NCI-H187 treated with DMSO at 0.1 percent for 48 hours (cell line): ENCODE measurements around the gene CACNB2.

Source experiments
- DNase-seq: peaks from one replicate; lab custom pipeline; 2025; lab: John Stamatoyannopoulos, UW

CACNB2 gene

DNA sequence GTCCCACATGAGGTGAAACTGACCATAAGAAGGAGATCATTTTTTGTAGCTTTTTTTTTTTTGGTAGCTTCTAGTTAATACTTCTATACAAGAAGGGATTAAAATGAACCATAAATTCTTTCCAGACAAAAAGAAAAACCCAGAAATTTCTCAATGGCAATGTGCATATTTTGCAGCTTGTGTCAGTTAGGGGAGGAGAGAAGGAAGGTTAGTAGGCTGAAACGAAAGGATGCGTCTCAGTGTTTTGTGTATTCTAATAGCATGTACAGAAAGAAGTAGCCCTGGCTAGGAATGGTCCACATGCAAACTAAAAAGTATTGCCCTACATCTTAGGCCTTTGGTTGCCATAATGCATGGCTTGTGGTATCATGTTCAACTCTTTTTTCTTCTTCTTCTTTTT is 90.6 kb downstream of the CACNB2 start:
- DNase-seq = no peak

DNA sequence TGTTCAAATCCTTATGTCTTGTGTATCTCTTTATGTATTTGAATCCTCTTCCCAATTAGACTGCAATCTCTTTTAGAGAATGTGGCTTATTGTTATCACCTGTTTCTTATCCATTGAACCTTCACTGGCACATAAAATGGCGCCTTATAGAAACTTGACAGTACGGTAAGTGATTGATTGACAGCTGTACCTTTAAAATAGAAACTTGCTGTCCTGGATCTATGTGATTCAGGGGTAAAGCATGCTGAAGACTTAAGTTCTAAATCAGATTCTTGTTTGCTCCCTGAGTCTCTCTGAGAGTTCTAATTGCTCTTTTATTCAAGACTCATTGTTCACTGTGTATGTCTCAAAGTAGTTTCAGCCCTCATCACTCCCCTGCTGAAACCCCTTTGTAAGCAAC is 91.3 kb downstream of the CACNB2 start:
- DNase-seq = no peak

DNA sequence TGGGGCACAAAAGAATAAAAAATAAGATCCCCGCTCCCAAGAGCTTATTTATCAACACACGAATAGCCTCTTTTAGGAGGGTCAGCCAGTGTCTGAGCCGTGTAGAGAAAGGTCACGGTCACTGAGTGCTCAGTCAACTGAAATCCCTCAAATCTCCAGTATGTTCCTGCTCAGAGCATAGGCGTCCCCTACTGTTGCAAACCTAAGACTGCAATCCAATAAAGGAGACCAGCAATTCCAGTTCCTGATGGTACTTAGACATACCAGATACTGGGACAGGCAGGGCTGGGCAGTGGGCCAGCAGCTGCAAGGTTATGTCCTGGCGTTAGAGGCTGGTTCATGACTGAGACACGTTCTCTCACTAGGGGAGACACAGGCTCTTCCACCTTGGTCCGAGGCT is 93.6 kb downstream of the CACNB2 start:
- DNase-seq = no peak

DNA sequence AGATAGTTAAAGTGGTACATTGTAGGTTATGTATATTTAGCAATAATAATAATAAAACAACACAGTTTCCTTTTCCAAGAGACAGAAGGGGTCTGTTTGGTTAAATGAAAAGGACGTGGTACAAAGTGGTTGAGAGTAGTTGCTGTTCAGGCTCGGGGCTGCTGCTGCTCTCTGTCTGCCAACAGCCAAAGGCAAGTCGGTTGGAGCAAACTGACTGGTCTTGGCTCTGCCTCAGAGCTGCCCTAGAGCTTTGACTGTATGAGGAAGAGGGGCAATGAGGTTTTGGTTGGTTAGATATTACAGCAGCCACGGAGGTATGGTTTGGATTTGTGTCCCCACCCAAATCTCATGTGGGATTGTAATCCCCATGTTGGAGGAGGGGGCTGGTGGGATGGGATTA is 95.3 kb downstream of the CACNB2 start:
- DNase-seq = no peak

DNA sequence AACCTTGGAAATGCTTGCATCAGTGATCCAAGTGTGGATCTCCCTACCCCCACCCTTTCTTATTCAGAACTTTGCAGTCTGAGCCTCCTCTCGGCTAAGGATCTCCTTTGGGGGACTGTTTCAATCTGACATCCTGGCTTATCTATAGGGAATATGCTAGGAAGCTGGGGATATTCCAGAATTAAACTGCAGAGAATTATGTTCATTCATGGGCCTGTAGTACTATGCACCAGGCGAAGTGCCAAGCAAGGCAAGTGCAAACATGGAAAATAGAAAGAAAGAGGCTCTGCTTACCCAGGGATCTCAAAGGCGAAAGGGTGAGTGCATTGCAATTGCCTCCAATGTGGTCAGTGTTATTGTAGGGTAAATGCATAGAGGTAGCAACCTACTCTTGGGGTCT is 96.5 kb downstream of the CACNB2 start:
- DNase-seq = no peak

DNA sequence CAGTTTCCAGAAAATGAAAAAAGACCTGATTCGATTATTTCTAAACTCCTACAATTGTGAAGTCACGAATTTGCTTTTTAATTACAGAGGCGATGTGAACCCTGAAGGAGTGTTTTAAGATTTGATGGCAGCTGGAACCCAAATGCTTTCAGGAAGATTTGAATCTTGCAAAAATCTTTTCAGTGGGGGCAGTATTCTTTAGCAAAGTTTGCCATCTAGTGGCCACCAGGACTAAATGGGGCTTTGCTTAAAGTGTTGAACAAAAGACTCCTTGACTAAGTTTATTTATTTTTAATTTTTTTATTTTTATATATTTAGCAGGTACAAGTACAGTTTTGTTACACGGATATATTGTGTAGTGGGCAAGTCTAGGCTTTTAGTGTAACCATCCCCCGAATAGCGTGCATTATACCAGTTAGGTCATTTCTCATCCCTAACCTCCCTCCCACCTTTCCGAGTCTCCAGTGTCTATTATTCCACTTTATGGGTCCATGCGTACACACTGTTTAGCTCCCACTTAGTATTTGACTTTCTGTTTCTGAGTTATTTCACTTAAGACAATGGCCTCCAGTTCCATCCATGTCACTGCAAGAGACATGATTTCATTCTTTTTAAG is 98.8 kb downstream of the CACNB2 start:
- DNase-seq = no peak

DNA sequence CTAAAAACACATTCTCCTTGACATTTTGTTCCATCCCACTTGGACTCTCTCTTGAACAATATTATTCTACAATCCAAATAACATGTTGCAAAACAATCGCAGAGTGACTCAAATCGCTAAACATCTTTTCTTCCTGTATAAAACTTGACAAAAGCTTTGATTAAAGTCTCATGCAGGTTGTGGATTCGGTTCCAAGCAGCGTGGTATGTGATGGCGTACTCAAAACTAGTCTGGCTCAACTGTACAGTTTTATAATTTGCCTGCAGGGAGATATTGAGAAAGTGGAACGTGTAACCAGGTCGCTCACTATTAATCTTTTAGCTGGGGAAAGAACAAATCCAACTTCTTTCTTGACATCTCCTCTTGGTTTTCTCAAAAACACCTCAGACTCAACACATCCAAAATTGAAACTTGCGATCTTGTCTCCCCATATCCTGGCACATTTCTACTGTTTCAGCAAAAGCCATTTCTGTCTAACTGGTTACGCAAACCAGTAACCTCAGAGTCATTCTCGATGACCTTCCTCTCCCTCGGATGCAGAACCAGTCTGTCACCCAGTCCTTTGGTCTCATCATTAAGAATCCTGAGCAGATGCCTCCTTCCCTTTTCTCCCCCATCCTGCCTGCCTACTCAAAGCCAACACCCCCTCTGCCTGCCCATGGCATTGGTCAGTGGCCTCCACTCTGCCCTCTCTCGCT is 100.1 kb downstream of the CACNB2 start:
- DNase-seq = no peak

DNA sequence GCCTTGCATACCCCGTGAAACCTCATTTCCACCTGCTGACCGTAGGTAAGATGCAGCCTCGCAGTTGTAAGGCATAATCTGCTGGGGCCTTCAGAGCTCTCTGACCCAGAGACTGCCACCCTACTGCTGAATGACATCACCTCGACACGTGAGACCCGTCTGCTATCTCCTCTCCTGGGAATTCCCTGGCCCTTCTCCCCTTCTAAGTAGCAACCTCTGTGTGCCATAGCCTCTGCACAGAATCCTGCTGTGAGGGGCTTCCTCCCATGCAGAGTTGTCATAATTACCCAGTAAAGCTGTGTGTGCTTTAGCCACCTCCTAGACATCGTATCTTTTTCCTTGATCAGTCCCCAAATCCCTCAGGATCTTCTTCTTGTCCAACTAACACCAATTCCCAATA is 106.7 kb downstream of the CACNB2 start:
- DNase-seq = no peak

DNA sequence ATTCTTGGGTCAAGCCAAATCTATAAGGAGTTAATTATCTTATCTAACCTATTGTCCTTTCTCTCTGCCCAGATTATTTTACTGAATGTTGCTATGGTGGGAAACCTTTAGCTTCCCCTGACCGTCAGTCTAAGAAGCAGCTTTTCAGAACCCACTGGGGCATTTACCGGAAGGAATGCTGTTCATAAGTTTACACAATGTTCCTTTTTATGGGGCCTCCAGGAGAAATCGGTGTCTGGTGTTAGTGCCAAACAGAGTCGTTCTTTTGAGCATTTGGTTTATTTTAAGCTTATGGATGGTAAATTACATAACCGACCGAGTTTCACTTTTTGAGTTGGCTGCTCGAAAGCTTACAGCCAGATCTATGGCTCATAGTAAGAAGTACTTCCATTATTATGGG is 111.9 kb downstream of the CACNB2 start:
- DNase-seq = no peak

DNA sequence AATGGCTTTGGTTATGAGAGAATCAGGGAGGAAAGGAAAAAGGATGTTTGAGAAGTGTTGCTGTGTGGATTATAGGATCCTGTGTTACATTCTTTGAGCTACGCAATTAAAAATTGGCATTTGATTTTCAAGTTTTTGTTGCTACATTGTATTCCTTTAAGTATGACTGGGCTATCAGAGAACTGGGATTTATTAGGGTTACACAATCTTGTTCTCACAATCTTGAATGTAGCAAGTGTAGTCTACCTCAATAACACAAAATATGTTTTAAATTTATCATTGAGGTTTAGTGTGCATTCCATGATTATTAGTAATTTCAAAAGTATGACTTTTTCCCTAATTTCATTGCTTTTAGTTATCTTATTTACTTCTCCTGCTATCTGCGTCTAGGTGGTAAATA is 113.9 kb downstream of the CACNB2 start:
- DNase-seq = no peak

DNA sequence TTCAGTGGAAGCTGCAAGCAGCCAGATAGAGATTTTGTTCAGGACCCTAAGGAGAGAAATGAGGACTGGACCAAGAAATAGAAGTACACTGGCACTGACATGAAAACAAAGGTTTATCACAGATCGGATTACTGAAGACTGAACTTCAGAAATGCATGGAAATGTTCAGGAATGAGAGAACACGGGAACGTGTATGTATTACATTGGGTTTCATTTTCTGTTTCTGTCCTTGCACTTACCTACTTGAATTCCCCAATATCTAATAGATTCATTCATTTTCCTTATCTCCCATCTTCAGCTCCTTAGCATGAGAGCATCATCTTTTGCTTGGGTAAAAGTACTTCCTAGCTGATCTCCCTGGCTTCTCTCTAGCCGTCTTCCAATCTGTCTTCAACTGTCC is 114.5 kb downstream of the CACNB2 start:
- DNase-seq = no peak

DNA sequence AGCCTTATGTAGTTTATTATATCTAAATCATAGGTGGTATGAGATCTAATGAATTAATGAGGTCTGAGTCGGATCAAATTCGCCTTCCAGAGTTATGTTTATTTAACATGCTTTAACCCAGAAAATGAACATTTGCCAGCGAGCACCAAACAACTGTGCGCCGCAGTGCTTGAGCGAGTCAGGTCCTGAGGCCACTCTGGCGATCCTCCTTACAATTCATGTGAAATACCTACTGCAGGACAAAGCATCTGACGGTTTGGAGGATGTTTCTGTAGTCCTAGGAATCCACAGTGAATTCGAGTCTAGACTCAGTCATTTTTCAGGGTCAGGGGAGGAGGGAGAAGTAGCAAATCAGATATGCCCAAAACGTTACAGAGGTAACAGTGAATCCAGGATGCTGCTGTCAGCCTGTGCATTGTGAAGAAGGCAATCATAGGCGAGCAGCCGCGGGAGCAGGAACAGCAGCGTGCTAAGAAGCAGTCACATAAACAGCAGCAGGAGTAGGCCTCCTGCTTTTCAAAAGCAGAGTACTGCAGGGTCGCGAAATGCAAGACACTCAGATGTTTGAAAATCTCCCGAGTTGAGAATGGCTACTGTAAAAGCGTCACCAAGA is 120.2 kb downstream of the CACNB2 start:
- DNase-seq = no peak

DNA sequence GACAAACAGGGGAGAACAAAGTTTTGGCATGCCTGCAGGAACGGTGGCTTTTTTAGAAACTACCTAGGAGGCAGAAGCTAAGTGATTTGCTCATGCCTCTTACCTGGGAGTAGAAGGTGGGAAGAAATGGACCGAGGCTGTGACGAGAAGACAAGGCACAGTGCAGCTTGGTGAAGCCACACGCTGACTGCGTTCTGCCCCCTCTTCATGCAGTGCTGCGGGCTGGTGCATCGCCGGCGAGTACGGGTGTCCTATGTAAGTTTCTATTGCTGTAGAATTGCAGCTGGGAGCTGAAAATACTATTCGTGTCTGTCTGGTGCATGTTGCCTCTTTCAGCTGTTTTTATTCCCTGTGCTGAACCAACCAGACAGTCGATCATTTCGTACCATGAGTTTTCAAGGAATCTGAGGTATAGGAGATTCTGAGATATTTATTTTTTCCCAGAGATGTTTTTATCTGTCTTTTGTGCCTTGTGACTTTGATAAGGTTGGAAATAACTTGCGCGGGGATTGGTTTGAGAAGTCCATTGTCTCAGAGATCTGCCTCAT is 120.9 kb downstream of the CACNB2 start:
- DNase-seq = no peak

DNA sequence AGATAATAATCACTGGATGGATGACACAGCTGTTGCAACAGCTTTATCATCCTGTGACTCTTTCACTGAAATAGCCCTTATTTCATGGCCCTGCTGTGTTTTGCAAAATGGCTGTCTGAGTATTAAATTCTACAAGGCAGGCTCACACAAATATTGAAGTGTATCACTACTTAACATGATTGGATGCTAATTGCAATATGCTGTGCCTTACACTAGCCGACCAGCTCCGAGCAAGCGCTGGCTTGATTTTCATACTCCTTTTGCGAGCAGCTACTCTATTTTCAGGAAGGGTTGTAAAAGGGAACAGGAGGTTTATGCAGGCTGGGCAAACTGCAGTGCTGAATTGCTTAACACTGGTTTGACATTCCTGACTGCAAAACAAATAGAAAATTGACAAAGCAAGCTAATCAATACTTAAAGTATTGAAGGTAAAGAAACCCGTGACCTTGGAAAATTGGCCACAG is 121.6 kb downstream of the CACNB2 start:
- no peak for DNase-seq

DNA sequence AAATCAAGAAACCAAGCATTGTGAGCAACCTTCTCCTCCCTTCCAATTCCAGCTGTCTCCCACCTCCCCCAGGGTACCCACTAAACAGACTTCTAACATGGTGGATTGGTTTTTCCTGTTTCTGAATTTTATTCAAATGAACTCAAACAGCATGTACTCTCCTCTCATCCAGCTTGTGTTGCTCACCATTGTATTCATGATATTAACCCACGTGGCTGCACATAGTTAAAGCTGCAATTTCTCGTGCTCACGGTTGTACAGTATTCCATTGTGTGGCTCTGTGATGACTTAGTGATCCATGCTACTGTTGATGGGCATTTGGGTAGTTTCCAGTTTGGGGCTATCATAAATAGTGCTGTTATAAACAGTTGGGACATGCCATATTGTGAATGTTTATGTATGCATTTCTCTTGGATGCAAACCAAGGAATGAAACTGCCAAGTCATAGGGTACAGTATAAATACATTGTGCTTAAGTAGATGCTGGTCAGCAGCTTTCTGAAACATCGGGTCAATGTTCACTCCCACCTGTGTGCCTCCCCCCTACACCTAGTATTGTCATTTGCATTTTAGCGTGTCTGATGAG is 124.3 kb downstream of the CACNB2 start:
- no peak for DNase-seq

DNA sequence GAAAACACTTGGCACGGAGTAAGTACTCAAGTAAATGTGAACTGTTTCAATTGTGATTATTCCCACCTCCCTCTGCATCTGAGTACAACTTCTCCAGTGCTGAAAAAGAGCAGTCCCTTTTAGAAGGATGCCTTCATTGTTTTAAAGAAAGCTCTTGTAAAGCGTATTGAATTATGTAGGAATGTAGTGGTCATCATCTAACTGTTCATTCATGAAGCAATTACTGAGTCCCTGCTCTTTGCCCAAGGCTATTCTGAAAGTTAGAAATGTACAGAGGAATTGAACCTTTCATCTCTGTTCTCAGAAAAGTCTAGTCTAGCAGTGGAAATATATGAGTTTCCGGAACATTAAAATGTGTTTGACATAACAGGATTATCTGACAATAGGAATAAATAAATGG is 127.8 kb downstream of the CACNB2 start:
- DNase-seq = no peak

DNA sequence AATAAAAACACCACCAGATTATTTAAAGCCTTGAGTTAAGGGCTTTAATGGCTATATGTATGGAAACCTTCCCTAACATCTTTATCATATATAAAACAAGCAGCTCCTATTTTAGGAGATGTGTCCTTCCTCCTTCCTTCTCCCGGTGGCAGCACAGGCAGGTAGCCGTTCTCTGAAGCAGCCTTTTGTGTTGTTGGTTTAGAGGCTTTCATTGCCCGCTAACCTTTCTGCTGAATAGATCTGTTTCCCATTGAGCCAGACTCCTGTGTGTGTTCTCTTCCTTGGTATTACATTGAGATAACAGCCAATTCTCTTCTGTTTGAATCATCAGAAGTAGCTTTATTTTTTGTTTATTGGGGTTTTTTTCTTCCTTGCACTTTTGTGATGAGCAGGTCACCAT is 131.3 kb downstream of the CACNB2 start:
- no peak for DNase-seq

DNA sequence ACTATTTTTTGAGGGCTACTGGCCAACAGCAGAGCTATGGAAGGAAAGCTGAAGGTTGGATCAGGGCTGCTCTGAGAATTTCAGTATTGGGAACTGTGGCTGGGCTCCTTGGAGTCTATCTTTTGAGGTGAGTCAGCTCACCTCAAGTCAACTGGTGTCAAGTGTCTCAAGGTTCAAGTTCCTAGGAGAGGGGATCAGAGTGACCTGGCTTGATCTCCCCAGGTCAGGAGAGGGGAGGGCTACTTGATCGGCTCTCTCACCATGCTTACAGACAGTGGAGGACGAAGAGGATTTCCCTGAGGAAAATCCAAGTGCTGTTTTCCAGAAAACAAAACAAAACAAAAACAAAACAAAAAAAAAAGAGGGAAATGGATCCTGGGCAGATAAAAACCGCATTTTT is 132.8 kb downstream of the CACNB2 start:
- no peak for DNase-seq

DNA sequence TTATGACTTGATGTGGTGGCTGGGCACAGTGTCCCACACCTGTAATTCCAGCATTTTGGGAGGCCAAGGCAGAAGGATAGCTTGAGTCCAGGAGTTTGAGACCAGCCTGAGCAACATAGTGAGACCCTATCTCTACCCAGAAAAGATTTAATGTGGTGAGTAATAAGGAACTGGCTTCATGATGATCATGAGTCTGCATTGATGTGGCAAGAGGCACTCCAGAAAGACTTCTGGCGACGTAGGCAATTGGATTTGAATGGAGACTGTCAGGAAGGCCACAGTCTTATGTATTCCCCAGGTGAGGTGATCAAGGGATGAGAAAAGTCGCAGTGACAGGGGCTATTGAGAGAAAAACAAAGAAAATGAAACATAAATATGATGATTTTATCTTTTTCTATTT is 138.0 kb downstream of the CACNB2 start:
- no peak for DNase-seq

DNA sequence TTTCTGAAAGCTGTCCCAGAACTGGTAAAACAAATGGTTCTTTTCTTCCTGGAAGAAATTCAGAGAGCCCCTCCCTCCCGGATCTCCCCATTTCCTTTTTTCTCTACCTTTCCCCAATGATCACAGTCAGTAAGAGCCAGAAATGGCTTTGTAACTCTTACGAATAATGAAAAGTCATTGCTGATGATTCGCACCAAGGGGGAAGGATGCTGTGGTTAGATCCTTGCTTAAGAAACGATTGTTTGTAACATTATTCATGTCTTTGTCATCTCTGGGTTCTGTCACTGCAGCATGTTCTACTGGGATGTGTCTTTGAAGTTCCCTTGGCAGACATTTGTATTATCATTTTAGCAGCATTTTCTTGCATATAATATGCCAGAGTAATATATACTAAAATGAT is 138.9 kb downstream of the CACNB2 start:
- no peak for DNase-seq

DNA sequence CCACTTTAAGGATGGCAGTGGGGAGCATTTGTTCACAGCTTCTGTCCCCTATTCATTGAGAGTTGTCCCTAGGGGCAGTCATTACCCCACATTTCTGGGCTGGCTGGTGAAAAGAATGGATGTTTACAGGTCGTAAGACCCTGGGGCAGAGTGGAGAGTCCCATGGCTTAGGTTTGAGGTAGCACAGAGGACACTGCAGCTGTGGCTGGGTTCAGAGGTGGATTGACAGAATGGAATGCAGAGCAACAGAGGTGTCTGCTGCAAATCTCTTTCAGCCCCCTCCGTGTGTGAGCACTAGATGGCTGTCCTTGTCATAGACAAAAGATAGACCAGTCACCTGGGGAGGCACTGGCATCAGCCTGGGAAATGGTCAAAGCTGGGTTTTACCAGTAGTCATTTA is 141.9 kb downstream of the CACNB2 start:
- no peak for DNase-seq

DNA sequence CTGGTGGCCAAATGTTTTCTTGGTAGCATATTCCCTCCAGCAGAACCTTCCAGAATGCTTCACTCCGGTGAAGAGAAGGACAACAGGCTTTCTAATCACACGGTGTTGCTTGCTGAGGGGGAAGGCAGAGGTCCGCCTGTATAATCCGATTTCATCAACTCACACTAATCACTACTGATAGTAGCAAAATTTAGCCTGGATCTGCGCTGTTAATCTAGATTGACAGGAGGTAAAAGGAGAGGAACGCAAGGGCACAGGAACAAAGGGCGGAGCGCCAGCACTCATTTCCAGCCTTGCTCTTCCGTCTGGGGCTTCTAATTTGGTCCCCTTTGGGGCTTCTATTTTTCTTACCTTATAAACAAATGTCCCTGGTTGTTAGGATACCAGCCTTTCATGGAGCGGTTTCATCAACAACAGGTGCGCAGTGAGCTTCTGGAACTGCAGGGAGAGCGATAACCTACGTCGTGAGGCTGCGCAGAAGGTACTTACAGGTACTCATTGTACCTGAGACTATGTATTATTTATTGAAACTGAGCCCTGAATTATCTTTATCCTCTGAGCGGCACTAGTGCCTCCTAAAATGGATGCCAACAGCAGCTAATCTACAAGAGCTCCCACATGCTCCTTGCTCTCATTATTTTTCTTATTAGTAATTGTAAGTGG is 150.6 kb downstream of the CACNB2 start:
- DNase-seq = no peak
